ENCODE data around the gene DSCAML1.

DNA sequence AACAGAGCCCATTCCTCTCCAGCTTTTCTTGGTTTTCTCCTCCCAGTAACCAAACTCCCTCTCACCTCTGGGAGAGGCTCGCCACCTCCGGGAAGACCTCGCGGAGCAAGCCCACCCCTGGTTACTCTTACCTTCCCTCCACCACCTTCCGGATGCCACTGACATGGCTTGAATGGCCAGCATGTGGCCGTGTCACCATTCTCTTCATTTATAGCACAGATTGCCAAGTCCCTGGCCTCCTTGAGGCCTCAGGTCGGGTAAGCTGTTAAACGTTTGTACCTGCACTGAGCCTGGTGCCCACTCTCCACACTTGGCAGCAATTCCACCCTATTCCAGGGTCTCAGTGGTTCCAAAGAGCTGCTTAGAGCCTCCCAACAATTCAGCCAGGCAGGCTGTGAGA lies 35.5 kb upstream of the DSCAML1 start:
- TF ChIP-seq EZH2phosphoT487 (IDR thresholded peaks at IDR 0.05; ENCODE audit: low read depth): no peak
- TF ChIP-seq, protein P1, sequence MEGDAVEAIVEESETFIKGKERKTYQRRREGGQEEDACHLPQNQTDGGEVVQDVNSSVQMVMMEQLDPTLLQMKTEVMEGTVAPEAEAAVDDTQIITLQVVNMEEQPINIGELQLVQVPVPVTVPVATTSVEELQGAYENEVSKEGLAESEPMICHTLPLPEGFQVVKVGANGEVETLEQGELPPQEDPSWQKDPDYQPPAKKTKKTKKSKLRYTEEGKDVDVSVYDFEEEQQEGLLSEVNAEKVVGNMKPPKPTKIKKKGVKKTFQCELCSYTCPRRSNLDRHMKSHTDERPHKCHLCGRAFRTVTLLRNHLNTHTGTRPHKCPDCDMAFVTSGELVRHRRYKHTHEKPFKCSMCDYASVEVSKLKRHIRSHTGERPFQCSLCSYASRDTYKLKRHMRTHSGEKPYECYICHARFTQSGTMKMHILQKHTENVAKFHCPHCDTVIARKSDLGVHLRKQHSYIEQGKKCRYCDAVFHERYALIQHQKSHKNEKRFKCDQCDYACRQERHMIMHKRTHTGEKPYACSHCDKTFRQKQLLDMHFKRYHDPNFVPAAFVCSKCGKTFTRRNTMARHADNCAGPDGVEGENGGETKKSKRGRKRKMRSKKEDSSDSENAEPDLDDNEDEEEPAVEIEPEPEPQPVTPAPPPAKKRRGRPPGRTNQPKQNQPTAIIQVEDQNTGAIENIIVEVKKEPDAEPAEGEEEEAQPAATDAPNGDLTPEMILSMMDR (IDR thresholded peaks at IDR 0.05; ENCODE audit: low read depth, low read length): no peak
